Activated CD4-positive, CD25-positive, alpha-beta regulatory T cell (primary cell): ENCODE data around the gene NEBL.

Experiments
- DNase-seq, 4 experiments: peaks; one replicate each; lab custom pipeline; 2025; lab: John Stamatoyannopoulos, UW

The NEBL gene

GRCh38 chr10:20901110-20901509, 4.0 kb upstream of the NEBL start:
- DNase-seq = no peak

GRCh38 chr10:20898866-20899535, 1.9 kb upstream of the NEBL start:
- no peak for DNase-seq

- no peak for DNase-seq
Measured at GRCh38 chr10:20893297-20893696, 3.8 kb downstream of the NEBL start.

- no peak for DNase-seq
Measured at GRCh38 chr10:20892796-20893195, 4.3 kb downstream of the NEBL start.

- no peak for DNase-seq
Measured at GRCh38 chr10:20892011-20892585, 5.0 kb downstream of the NEBL start.

- no peak for DNase-seq
Measured at GRCh38 chr10:20891338-20891714, 5.8 kb downstream of the NEBL start.

- DNase-seq = no peak
Measured at GRCh38 chr10:20890491-20891337, 6.4 kb downstream of the NEBL start.

- no peak for DNase-seq
Measured at GRCh38 chr10:20890009-20890408, 7.1 kb downstream of the NEBL start.

- DNase-seq = no peak
Measured at GRCh38 chr10:20888620-20889330, 8.3 kb downstream of the NEBL start.

- no peak for DNase-seq
Measured at GRCh38 chr10:20887706-20888555, 9.2 kb downstream of the NEBL start.

GRCh38 chr10:20885678-20886077, 11.4 kb downstream of the NEBL start:
- DNase-seq = no peak

GRCh38 chr10:20883552-20883951, 13.6 kb downstream of the NEBL start:
- DNase-seq = no peak

GRCh38 chr10:20882091-20882490, 15.0 kb downstream of the NEBL start:
- DNase-seq = no peak

GRCh38 chr10:20879136-20879535, 18.0 kb downstream of the NEBL start:
- DNase-seq = no peak

- DNase-seq = no peak
Measured at GRCh38 chr10:20877986-20878983, 18.8 kb downstream of the NEBL start.

GRCh38 chr10:20877554-20877953, 19.6 kb downstream of the NEBL start:
- no peak for DNase-seq

GRCh38 chr10:20874261-20874660, 22.9 kb downstream of the NEBL start:
- DNase-seq = no peak

- no peak for DNase-seq
Measured at GRCh38 chr10:20871970-20872369, 25.1 kb downstream of the NEBL start.

- DNase-seq = no peak
Measured at GRCh38 chr10:20870834-20871233, 26.3 kb downstream of the NEBL start.

GRCh38 chr10:20863008-20863407, 34.1 kb downstream of the NEBL start:
- DNase-seq = no peak
